Regular cardiac myocyte (primary cell): ENCODE data around the gene ODAD4. TPM values are rescaled to one million over a fixed set of nuclear protein-coding genes. Genes with fewer than 3 reads are reported as not detected.

ENCODE experiments used
- total RNA-seq: library from RNA; depleted of rRNA; stranded (reverse); fragments of >200 nt; gene quantifications from 2 replicates; pipeline ENCODE4 v1.2.3, GENCODE V29; 2014

ODAD4 gene
- total RNA-seq = 0.56 and 0.58 TPM in 2 replicates

GRCh38 chr17:41930009-41930832, at the start of gene ODAD4:
Gene ODAD4 (plus strand): TSS chr17:41930617. CDS start chr17:41930724, 107 bp downstream.

DNA sequence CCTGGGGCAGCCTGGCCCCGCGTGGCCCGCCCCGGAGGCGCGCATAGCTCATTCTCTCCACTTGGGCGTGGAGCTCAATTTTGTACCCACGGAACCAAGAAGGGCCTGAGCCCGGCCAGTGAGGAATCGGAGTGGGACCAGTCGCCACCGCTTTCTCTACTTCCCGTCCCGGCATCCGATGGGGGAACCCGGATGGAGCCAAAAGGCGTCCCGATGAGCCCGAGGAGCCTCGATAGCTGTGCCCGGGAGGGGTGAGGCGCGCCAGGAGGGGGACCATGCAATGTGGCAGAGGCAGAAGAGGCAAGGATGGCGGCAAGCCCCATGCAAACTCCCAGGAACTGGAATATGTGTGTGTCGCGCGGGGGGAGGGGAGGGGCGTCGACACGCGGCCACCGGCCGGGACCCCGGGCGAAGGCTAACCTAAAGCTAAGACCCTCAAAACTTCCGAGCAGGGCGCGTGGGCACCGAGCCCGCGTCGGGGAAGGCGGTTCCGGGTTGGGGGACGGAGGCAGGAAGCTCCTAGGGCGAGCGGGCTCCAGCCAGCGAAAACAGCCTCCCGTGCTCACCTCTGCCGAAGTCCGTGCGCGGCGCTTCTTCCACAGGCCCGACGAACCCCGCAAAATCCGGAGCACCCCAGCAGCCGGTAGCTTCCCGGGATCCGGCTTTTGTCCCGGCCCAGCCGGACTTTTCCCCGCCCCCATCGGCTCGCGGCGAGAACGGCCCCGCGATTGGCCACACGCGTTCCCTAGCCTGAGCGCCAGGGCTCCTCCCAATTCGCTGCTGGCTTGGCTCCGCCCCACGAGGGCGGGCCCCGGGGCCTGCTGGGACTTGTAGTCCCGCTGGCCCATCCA, 11.9 kb upstream of the ODAD4 start, which contains the start of gene ACLY:
ACLY (minus strand) TSS at position 638 of the 851 bp plus-strand sequence. CDS start 5,078 bp downstream, outside the sequence.

DNA sequence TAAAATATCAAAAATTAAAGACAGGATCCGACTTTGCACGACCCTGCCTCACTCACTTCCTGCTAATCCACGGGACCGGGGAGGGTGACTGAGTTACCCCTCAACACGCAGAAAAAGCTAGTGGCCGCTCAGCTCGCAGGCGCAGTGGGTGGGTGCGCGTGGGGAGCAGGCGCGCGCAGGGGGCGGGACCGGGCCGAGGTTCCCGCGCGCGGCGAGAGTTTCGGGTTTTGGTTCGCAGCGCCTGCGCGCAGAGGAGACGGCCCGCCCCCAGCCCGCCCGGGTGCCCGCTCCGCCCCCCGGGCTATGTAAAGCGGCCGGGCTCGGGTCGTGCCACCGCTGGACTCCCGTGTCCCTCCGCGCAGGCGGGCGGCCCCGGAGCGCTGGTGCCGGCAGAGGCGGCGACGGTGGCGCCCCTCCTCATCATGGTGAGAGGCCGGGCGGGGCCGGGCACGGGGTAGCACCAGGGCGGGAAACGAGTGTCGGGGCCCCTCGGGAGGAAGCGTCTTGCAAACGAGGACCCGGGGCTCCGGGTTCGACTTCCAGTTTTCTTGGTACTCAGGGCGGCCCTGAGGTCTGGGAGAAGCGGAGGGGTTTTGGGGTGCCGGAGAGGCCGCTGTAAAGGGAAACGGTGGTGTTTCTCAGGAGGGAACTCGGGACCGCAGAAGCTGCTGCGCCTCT, 36.2 kb downstream of the ODAD4 start, which contains the start of gene CNP:
CNP (plus strand) TSS at position 333 of the 678 bp plus-strand sequence; CDS start at position 423, 90 bp downstream.

Other genes starting within 250 kb of the ODAD4 start
- gene EIF1, start 241.7 kb upstream of the ODAD4 start, total RNA-seq = 69.6 and 107 TPM in 2 replicates
- not detected in 2 replicates for gene GAST, start 218.3 kb upstream of the ODAD4 start, total RNA-seq
- gene HAP1, start 196.0 kb upstream of the ODAD4 start, total RNA-seq = under 0.01 TPM in 2 replicates
- gene JUP, start 143.9 kb upstream of the ODAD4 start, total RNA-seq = 10.5 and 14.1 TPM in 2 replicates
- 103 and 118 TPM in 2 replicates for gene P3H4, start 118.7 kb upstream of the ODAD4 start, total RNA-seq
- gene FKBP10, start 117.6 kb upstream of the ODAD4 start, total RNA-seq = 229 and 408 TPM in 2 replicates
- gene NT5C3B, start 94.4 kb upstream of the ODAD4 start, total RNA-seq = 57.5 and 69.2 TPM in 2 replicates
- gene KLHL10, start 92.8 kb upstream of the ODAD4 start, total RNA-seq = under 0.01 and 0.28 TPM in 2 replicates
- 31.3 and 47.0 TPM in 2 replicates for gene KLHL11, start 65.2 kb upstream of the ODAD4 start, total RNA-seq
- 184 and 301 TPM in 2 replicates for gene ACLY, start 11.7 kb upstream of the ODAD4 start, total RNA-seq
- 25.4 and 68.6 TPM in 2 replicates for gene CNP, start 36.2 kb downstream of the ODAD4 start, total RNA-seq
- 53.3 and 89.9 TPM in 2 replicates for gene DNAJC7, start 86.8 kb downstream of the ODAD4 start, total RNA-seq
- 27.1 and 42.4 TPM in 2 replicates for gene NKIRAS2, start 89.5 kb downstream of the ODAD4 start, total RNA-seq
- gene C17orf113, start 120.0 kb downstream of the ODAD4 start, total RNA-seq = under 0.01 and 0.28 TPM in 2 replicates
- gene ZNF385C, start 167.9 kb downstream of the ODAD4 start, total RNA-seq = under 0.01 TPM in 1 of 2 replicates, not detected in the other
- 6.5 and 13.2 TPM in 2 replicates for gene DHX58, start 182.1 kb downstream of the ODAD4 start, total RNA-seq
- gene KAT2A, start 190.8 kb downstream of the ODAD4 start, total RNA-seq = 6.9 and 7.6 TPM in 2 replicates
- gene HSPB9, start 192.2 kb downstream of the ODAD4 start, total RNA-seq = not detected in 2 replicates
- gene RAB5C, start 224.4 kb downstream of the ODAD4 start, total RNA-seq = 54.7 and 99.3 TPM in 2 replicates